ENCODE measurements around the gene TMEM209.

The TMEM209 gene

DNA sequence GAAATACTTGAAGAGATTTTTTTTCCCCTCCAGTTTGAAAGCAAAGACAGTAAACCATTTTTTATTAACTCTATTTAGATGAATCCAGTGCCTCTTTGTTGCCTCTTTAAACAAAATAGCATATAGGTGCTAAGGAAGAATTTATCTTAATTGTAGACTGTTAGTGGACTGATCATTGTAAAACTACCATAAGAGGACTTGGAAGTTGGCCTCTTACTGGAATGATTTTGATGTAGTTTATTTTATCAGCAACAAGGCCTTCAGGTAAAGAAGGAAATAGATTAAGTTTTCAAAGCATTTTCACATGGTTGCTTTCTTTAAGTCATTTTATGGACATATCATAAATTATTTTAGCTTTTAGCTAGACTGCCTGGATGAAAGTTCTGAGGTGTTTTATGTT lies 81.7 kb downstream of the TMEM209 start:
- Histone ChIP-seq H3K9me2 (replicated peaks; ENCODE audit: control insufficient read depth, low read length) (no peaks in the 10 kb centered on the region), H3K4me3 (ENCODE audit: low read length) (no peak overlapping the region), H3K79me2 (ENCODE audit: control insufficient read depth, low read length) (no peaks in the 10 kb centered on the region), H3F3A (ENCODE audit: control insufficient read depth, insufficient read depth) (no peaks in the 10 kb centered on the region), H3K27ac (ENCODE audit: low read depth, low read length) (no peak overlapping the region), H3K4me1 (ENCODE audit: control insufficient read depth, low read length) (no peaks in the 10 kb centered on the region), H3K9me3 (ENCODE audit: control insufficient read depth, insufficient read depth, low read length) (no peaks in the 10 kb centered on the region), H3K4me2 (ENCODE audit: low read length) (no peak overlapping the region), H3K36me3 (ENCODE audit: control insufficient read depth, low read length) (peaks cover 40% of the 10 kb centered on the region), H4K20me1 (ENCODE audit: control insufficient read depth, insufficient read depth, low read depth, low read length) (no peaks in the 10 kb centered on the region), H3K27me3 (ENCODE audit: control insufficient read depth, low read length) (no peaks in the 10 kb centered on the region)
- TF ChIP-seq, protein P1, sequence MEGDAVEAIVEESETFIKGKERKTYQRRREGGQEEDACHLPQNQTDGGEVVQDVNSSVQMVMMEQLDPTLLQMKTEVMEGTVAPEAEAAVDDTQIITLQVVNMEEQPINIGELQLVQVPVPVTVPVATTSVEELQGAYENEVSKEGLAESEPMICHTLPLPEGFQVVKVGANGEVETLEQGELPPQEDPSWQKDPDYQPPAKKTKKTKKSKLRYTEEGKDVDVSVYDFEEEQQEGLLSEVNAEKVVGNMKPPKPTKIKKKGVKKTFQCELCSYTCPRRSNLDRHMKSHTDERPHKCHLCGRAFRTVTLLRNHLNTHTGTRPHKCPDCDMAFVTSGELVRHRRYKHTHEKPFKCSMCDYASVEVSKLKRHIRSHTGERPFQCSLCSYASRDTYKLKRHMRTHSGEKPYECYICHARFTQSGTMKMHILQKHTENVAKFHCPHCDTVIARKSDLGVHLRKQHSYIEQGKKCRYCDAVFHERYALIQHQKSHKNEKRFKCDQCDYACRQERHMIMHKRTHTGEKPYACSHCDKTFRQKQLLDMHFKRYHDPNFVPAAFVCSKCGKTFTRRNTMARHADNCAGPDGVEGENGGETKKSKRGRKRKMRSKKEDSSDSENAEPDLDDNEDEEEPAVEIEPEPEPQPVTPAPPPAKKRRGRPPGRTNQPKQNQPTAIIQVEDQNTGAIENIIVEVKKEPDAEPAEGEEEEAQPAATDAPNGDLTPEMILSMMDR (IDR thresholded peaks at IDR 0.05; ENCODE audit: low read depth, low read length, poor library complexity, severe bottlenecking): no peak
- no peak for TF ChIP-seq EZH2phosphoT487 (IDR thresholded peaks at IDR 0.05; ENCODE audit: borderline replicate concordance, low read length)

- Histone ChIP-seq H3K36me3 (ENCODE audit: control insufficient read depth, low read length) (peaks cover 23% of the 10 kb centered on the region), H3K4me2 (ENCODE audit: low read length) (no peak overlapping the region), H3K27me3 (ENCODE audit: control insufficient read depth, low read length) (no peaks in the 10 kb centered on the region), H4K20me1 (ENCODE audit: control insufficient read depth, insufficient read depth, low read depth, low read length) (no peaks in the 10 kb centered on the region), H3K4me1 (ENCODE audit: control insufficient read depth, low read length) (peaks cover 10% of the 10 kb centered on the region), H3K79me2 (ENCODE audit: control insufficient read depth, low read length) (no peaks in the 10 kb centered on the region), H3K4me3 (ENCODE audit: low read length) (no peak overlapping the region), H3K9me2 (replicated peaks; ENCODE audit: control insufficient read depth, low read length) (no peaks in the 10 kb centered on the region), H3K27ac (ENCODE audit: low read depth, low read length) (no peak overlapping the region), H3F3A (ENCODE audit: control insufficient read depth, insufficient read depth) (peaks cover 8% of the 10 kb centered on the region), H3K9me3 (ENCODE audit: control insufficient read depth, insufficient read depth, low read length) (no peaks in the 10 kb centered on the region)
- no peak for TF ChIP-seq EZH2phosphoT487 (IDR thresholded peaks at IDR 0.05; ENCODE audit: borderline replicate concordance, low read length)
- TF ChIP-seq, protein P1 (IDR thresholded peaks at IDR 0.05; ENCODE audit: low read depth, low read length, poor library complexity, severe bottlenecking): no peak
Measured at GRCh38 chr7:130118801-130119200, 86.4 kb downstream of the TMEM209 start.

GRCh38 chr7:130118294-130118693 lies 86.9 kb downstream of the TMEM209 start:
- Histone ChIP-seq H3K36me3 (ENCODE audit: control insufficient read depth, low read length) (peaks cover 20% of the 10 kb centered on the region), H3K27ac (ENCODE audit: low read depth, low read length) (no peak overlapping the region)
- TF ChIP-seq, protein P1 (IDR thresholded peaks at IDR 0.05; ENCODE audit: low read depth, low read length, poor library complexity, severe bottlenecking): no peak
- TF ChIP-seq EZH2phosphoT487 (IDR thresholded peaks at IDR 0.05; ENCODE audit: borderline replicate concordance, low read length): no peak

More at GRCh38 chr7:130118294-130118693, 86.9 kb downstream of the TMEM209 start:
- H3K27me3 ChIP-seq (ENCODE audit: control insufficient read depth, low read length): no peaks in the 10 kb centered on the region
- H3K79me2 ChIP-seq (ENCODE audit: control insufficient read depth, low read length): no peaks in the 10 kb centered on the region
- no peak overlapping the region for H3K4me3 ChIP-seq (ENCODE audit: low read length)
- H3F3A ChIP-seq (ENCODE audit: control insufficient read depth, insufficient read depth): peaks cover 8% of the 10 kb centered on the region
- no peaks in the 10 kb centered on the region; the same call in 1 of the 2 replicates for H4K20me1 ChIP-seq (ENCODE audit: control insufficient read depth, insufficient read depth, low read depth, low read length)
- peaks cover 15% of the 10 kb centered on the region for H3K4me1 ChIP-seq (ENCODE audit: control insufficient read depth, low read length)
- no peak overlapping the region for H3K4me2 ChIP-seq (ENCODE audit: low read length)
- H3K9me2 ChIP-seq (replicated peaks; ENCODE audit: control insufficient read depth, low read length): no peaks in the 10 kb centered on the region
- no peaks in the 10 kb centered on the region for H3K9me3 ChIP-seq (ENCODE audit: control insufficient read depth, insufficient read depth, low read length)
